GM18505 (cell line): ENCODE measurements around the gene POLR2E.
A peak's percentile ranks its signal among the peaks of the same experiment; 100 is the strongest.

Experiments used
- ATAC-seq: cut with Tn5 transposase; IDR thresholded peaks from one replicate; pipeline ENCODE4 v1.9.1; 2021; ENCODE audit not compliant: unreplicated experiment
- POLR2A ChIP-seq: IDR thresholded peaks from 4 replicates; pipeline ENCODE4 v1.6.1; 2011; ENCODE audit warnings: borderline replicate concordance; ENCODE audit not compliant: insufficient read depth, insufficient read length; ENCODE audit errors: extremely low read depth

The POLR2E gene

GRCh38 chr19:1090731-1091543, 4.2 kb downstream of the POLR2E start:
- no peak for TF ChIP-seq POLR2A
- ATAC-seq: no peak

DNA sequence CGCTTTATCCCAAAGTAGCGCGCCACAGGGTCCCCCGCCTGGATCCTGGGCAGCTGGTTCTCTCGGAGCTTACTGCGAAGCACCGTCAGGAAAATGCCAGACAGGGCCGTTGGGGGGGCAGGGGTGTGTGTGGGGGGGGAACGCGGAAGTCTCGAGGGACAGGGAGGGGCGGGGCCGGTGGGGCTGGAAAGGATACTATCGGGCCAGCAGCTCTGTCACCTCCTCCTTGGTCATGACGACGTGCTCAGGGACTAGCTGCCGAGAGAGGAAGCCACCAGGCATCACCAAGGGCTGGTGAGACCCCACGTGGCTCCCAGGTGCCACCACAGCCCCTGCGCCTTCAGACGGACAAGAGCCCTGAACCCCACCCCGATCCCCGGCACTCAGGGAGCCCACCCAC, 5.3 kb downstream of the POLR2E start:
- ATAC-seq: no peak
- TF ChIP-seq POLR2A: no peak

DNA sequence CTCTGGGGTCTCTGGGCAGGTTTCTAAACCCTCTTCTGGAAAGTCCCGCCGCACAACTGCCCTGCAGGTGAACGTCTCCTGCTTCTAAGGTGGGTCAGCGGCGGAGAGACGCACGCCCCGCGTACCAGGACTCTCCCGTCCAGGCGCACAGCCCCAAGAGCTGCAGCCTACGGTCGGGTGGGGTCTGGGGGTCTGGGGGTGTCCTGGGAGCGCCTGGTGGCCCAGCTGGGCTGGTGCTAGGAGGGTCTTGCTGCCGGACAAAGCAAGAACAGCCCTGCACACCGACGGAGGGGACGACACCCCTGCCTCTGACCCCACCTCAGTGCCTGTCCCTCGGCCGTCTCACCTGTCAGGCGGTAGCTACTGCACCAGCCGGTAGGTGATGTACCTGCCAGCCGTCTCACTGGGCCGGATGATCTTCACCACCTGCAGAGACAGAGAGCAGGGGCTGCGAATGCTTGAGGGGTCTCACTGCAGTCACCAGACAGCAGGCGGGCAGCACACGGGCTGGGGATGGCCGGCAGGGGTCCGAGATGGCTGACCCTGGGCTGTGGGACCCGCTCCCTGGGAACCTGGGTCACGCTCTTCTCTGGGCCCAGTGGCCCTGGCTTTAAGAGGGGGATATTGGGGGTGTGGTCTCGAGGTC, 5.9 kb downstream of the POLR2E start:
- no peak for TF ChIP-seq POLR2A
- ATAC-seq: no peak

DNA sequence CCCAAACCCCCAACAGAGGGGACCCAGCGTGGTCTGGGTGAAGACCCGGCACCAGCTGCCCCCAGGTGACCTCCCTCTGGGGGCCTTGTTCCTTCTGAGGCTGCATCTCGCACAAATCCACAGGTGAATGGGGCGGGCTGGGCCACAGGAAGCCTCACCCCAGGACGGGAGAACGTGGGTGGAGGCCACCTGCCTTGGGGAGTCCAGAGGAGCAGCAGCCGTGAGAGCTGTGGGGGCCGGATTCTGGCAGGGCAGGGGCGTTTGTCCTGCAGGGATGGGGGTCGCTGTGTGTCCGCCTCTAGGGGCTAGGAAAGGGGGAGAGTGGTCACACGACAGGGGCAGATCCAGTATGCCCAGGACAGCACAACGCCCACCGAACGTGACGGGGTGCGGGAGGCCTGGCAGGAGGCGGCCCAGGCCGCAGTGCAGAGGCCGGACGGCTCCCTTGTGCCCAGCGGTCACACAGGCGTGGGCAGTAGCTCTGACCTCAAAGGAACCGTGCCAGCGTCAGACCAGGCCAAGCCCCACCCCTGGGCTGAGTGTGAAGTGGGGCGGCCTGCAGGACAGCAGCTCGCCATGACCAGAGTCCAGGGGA, 6.7 kb downstream of the POLR2E start:
- TF ChIP-seq POLR2A: no peak
- no peak for ATAC-seq

DNA sequence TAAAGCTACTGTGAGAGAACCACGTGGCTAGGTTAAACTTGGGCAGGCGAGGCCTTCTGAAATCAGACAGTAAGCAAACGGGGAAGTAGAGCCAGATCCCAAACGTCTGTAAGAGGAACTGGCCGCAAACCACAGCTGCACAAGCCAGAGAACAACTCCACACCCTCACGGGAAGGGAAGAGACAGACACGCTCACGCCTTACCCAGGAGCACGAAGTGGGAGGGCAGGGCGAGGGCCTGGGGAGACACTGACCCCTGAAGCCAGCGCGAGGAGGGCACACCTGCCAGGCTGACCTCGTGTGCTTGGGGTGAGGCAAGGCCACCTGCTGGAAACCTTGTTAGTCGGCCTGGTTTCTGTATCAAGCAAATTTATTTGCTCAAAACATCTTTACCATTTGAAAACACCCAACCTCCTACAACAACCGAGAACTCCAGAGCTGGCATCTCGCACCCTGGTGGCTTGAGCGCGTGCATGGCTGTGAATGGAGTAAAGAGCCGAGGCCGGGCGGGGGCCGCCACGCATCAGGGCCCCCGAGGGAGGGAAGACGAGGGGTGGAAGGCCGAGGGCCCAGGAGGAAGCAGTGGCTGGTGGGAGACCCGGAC, 7.3 kb downstream of the POLR2E start:
- TF ChIP-seq POLR2A: peak; percentile 57
- ATAC-seq: no peak

- no peak for ATAC-seq
- TF ChIP-seq POLR2A: peak; percentile 23
Observed at GRCh38 chr19:1086613-1087012, 8.6 kb downstream of the POLR2E start.

GRCh38 chr19:1085676-1086442, 9.3 kb downstream of the POLR2E start:
- TF ChIP-seq POLR2A: no peak
- ATAC-seq: no peak

GRCh38 chr19:1085053-1085658, 10.0 kb downstream of the POLR2E start:
- no peak for ATAC-seq
- TF ChIP-seq POLR2A: peak; percentile 1

DNA sequence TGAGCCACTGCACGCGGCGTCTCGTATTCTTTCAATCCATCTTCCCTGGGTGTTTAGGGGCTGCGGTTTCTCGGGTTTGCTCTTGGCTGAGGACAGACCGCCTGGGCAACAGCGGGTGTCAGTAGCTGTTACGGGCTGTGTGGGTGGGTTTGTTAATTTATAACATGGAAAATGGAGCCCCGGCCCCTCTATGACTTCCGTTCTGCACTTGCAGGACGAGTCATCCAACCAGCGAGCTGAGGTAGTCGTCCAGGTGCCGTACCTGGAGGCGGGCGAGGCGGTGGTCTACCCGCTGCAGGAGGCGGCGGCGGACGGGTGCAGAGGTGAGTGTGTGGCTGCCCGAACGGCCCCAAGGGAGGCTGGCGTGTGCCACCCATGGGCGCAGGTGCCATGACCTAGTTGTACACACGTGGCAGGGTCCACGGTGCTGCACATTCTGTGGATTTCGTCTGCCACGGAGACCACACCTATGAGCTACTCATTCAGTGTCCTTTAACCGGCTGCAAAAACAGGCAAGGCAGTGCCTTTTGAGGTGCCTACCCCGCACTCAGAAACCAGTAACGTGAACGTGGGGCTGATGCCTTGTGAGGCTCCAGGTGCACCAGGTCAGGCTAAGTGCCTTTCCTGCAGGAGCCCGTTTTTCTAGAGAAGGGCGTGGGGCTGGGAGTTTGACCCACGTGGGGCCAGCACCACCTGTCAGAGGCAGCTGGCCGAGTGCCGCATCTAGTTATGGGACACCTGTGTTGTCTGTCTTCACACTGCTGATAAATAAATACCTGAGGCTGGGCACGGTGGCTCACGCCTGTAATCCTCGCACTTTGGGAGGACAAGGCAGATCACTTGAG, 10.9 kb downstream of the POLR2E start:
- TF ChIP-seq POLR2A: no peak
- no peak for ATAC-seq

DNA sequence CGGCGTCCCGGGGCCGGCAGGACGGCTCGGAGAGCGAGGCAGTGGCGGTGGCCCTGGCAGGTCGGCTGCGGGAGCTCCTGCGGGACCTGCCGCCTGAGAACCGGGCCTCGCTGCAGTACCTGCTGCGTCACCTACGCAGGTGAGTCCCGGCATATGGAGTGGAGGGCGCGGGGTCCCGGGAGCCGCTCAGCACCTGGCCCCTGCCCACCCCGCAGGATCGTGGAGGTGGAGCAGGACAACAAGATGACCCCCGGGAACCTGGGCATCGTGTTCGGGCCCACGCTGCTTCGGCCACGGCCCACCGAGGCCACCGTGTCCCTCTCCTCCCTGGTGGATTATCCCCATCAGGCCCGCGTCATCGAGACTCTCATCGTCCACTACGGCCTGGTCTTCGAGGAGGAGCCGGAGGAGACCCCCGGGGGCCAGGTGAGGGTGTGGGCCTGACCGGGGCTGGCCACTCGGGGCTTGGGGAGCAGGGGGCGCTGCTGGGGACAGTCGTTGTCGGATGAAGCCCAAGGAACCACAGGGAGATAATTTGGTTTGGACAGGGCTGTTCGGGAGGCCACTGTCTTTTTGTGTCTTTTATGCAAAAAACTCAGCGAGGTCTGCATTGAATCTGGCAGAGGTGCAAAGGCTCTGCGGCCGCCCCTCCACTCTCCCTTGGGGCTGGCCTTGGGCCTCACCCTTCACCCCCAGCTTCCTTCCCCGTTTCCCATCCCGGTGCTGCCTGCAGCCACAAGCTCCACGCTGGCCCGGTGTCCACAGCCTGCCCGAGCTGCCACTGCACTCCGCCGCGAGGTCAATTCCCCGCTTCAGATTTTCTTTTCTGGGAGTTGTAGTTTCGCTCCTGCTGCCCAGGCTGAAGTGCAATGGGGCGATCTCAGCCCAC, 12.0 kb downstream of the POLR2E start:
- no peak for ATAC-seq
- no peak for TF ChIP-seq POLR2A
